ENCODE results near the gene SPATS2L.

GRCh38 chr2:200379481-200380090, 73.1 kb downstream of the SPATS2L start:
- no peak for TF ChIP-seq POLR2A (IDR thresholded peaks at IDR 0.05)
- TF ChIP-seq, protein P1, sequence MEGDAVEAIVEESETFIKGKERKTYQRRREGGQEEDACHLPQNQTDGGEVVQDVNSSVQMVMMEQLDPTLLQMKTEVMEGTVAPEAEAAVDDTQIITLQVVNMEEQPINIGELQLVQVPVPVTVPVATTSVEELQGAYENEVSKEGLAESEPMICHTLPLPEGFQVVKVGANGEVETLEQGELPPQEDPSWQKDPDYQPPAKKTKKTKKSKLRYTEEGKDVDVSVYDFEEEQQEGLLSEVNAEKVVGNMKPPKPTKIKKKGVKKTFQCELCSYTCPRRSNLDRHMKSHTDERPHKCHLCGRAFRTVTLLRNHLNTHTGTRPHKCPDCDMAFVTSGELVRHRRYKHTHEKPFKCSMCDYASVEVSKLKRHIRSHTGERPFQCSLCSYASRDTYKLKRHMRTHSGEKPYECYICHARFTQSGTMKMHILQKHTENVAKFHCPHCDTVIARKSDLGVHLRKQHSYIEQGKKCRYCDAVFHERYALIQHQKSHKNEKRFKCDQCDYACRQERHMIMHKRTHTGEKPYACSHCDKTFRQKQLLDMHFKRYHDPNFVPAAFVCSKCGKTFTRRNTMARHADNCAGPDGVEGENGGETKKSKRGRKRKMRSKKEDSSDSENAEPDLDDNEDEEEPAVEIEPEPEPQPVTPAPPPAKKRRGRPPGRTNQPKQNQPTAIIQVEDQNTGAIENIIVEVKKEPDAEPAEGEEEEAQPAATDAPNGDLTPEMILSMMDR (IDR thresholded peaks at IDR 0.05), result no peak

Data from adrenal gland (tissue), 5 donors.